Measurements from ENCODE around the gene EID2. TPM values are rescaled to one million over a fixed set of nuclear protein-coding genes. Genes with fewer than 3 reads are reported as not detected.

The EID2 gene
- total RNA-seq, 1 experiment from 2014 or later: 15.3 TPM

GRCh38 chr19:39544911-39545310 is 5.0 kb upstream of the EID2 start:
- Histone ChIP-seq H3K36me3 (no peaks in the 10 kb centered on the region), H3K4me3 (no peak overlapping the region), H3K27me3 (peaks cover 11% of the 10 kb centered on the region), H3K9me3 (no peaks in the 10 kb centered on the region)
- no peak for DNase-seq

- Histone ChIP-seq H3K4me3 (no peak overlapping the region), H3K9me3 (no peaks in the 10 kb centered on the region), H3K36me3 (no peaks in the 10 kb centered on the region), H3K27me3 (peaks cover 11% of the 10 kb centered on the region)
- DNase-seq: peak; percentile 34
These were observed 4.4 kb upstream of the EID2 start for GRCh38 chr19:39544226-39544903.

- no peak for DNase-seq
- Histone ChIP-seq H3K36me3 (no peaks in the 10 kb centered on the region), H3K4me3 (no peak overlapping the region), H3K27me3 (peaks cover 11% of the 10 kb centered on the region), H3K9me3 (no peaks in the 10 kb centered on the region)
These were observed 3.5 kb upstream of the EID2 start for GRCh38 chr19:39543477-39543857.

- Histone ChIP-seq H3K4me3 (no peak overlapping the region), H3K36me3 (peaks cover 3% of the 10 kb centered on the region; the same call in 1 of the 2 replicates), H3K9me3 (no peaks in the 10 kb centered on the region), H3K27me3 (peaks cover 10% of the 10 kb centered on the region)
- DNase-seq: no peak
These were observed 2.2 kb upstream of the EID2 start for GRCh38 chr19:39542206-39542605.

- DNase-seq: no peak
- H3K27me3 ChIP-seq: peaks cover 3% of the 10 kb centered on the region; the same call in 1 of the 2 replicates
- no peaks in the 10 kb centered on the region for H3K9me3 ChIP-seq
- peak overlapping the region; percentile 100 for H3K4me3 ChIP-seq
- peaks cover 3% of the 10 kb centered on the region; the same call in 1 of the 2 replicates for H3K36me3 ChIP-seq
These were observed 342 bp upstream of the EID2 start for GRCh38 chr19:39540333-39540673.

- no peaks in the 10 kb centered on the region for H3K9me3 ChIP-seq
- peaks cover 3% of the 10 kb centered on the region; the same call in 1 of the 2 replicates for H3K36me3 ChIP-seq
- no peaks in the 10 kb centered on the region; the same call in 1 of the 2 replicates for H3K27me3 ChIP-seq
- DNase-seq: no peak
- peak overlapping the region; percentile 100 for H3K4me3 ChIP-seq
These were observed 820 bp downstream of the EID2 start for GRCh38 chr19:39539165-39539517.

- Histone ChIP-seq H3K4me3 (no peak overlapping the region), H3K9me3 (no peaks in the 10 kb centered on the region), H3K27me3 (no peaks in the 10 kb centered on the region), H3K36me3 (peaks cover 18% of the 10 kb centered on the region)
- DNase-seq: no peak
These were observed 6.2 kb downstream of the EID2 start for GRCh38 chr19:39533791-39534190.

- peak overlapping the region; percentile 96 for H3K4me3 ChIP-seq
- DNase-seq: no peak
- H3K36me3 ChIP-seq: peaks cover 17% of the 10 kb centered on the region
- no peaks in the 10 kb centered on the region for H3K27me3 ChIP-seq
- no peaks in the 10 kb centered on the region for H3K9me3 ChIP-seq
These were observed 6.9 kb downstream of the EID2 start for GRCh38 chr19:39533003-39533512.

- Histone ChIP-seq H3K36me3 (peaks cover 20% of the 10 kb centered on the region), H3K9me3 (no peaks in the 10 kb centered on the region), H3K27me3 (no peaks in the 10 kb centered on the region), H3K4me3 (peak within 1 kb of the TSS; percentile 96)
- DNase-seq: peak; percentile 90
These were observed 7.5 kb downstream of the EID2 start, which contains the start of gene EID2B for GRCh38 chr19:39532233-39533002. EID2B (minus strand) TSS chr19:39532852; CDS start chr19:39532802, 50 bp downstream.

- DNase-seq: no peak
- Histone ChIP-seq H3K4me3 (peak overlapping the region; percentile 96), H3K27me3 (no peaks in the 10 kb centered on the region), H3K9me3 (no peaks in the 10 kb centered on the region), H3K36me3 (peaks cover 20% of the 10 kb centered on the region)
These were observed 8.1 kb downstream of the EID2 start for GRCh38 chr19:39531834-39532232.

GRCh38 chr19:39525205-39525604 is 14.8 kb downstream of the EID2 start:
- DNase-seq: no peak
- no peak overlapping the region for H3K4me3 ChIP-seq
- H3K9me3 ChIP-seq: no peaks in the 10 kb centered on the region
- H3K27me3 ChIP-seq: no peaks in the 10 kb centered on the region
- H3K36me3 ChIP-seq: peaks cover 14% of the 10 kb centered on the region; the same call in 1 of the 2 replicates

GRCh38 chr19:39524495-39524894 is 15.5 kb downstream of the EID2 start:
- Histone ChIP-seq H3K4me3 (no peak overlapping the region), H3K36me3 (peaks cover 9% of the 10 kb centered on the region; the same call in 1 of the 2 replicates), H3K9me3 (no peaks in the 10 kb centered on the region), H3K27me3 (no peaks in the 10 kb centered on the region)
- DNase-seq: peak; percentile 14

GRCh38 chr19:39520541-39521484 is 19.1 kb downstream of the EID2 start:
- H3K27me3 ChIP-seq: peaks cover 8% of the 10 kb centered on the region
- H3K36me3 ChIP-seq: no peaks in the 10 kb centered on the region
- no peak for DNase-seq
- no peak overlapping the region for H3K4me3 ChIP-seq
- no peaks in the 10 kb centered on the region for H3K9me3 ChIP-seq

GRCh38 chr19:39518975-39519374 is 21.0 kb downstream of the EID2 start:
- Histone ChIP-seq H3K36me3 (no peaks in the 10 kb centered on the region), H3K27me3 (peaks cover 26% of the 10 kb centered on the region), H3K4me3 (no peak overlapping the region), H3K9me3 (no peaks in the 10 kb centered on the region)
- no peak for DNase-seq

GRCh38 chr19:39518458-39518857 is 21.5 kb downstream of the EID2 start:
- H3K9me3 ChIP-seq: no peaks in the 10 kb centered on the region
- peaks cover 30% of the 10 kb centered on the region for H3K27me3 ChIP-seq
- H3K4me3 ChIP-seq: no peak overlapping the region
- H3K36me3 ChIP-seq: no peaks in the 10 kb centered on the region
- no peak for DNase-seq

GRCh38 chr19:39517432-39517831 is 22.5 kb downstream of the EID2 start:
- no peak for DNase-seq
- no peaks in the 10 kb centered on the region for H3K36me3 ChIP-seq
- H3K27me3 ChIP-seq: peaks cover 36% of the 10 kb centered on the region
- H3K4me3 ChIP-seq: no peak overlapping the region
- H3K9me3 ChIP-seq: no peaks in the 10 kb centered on the region

- Histone ChIP-seq H3K27me3 (peaks cover 36% of the 10 kb centered on the region), H3K36me3 (no peaks in the 10 kb centered on the region), H3K9me3 (no peaks in the 10 kb centered on the region), H3K4me3 (no peak overlapping the region)
- DNase-seq: no peak
These were observed 23.7 kb downstream of the EID2 start for GRCh38 chr19:39516270-39516669.
